Erythroblast (primary cell): ENCODE measurements around the gene SHMT2.

Source experiments
- GATA1 ChIP-seq: IDR thresholded peaks from 2 replicates; pipeline ENCODE4 v1.6.1; 2011; ENCODE audit warnings: low read depth, mild to moderate bottlenecking, control low read depth, low read length, moderate library complexity
- POLR2A ChIP-seq: IDR thresholded peaks from 2 replicates; pipeline ENCODE4 v1.6.1; 2011; ENCODE audit warnings: mild to moderate bottlenecking, low read length

- TF ChIP-seq POLR2A: no peak
- TF ChIP-seq GATA1: no peak
Observed at GRCh38 chr12:57280211-57281062, 50.9 kb downstream of the SHMT2 start.
